Stimulated activated CD4-positive, alpha-beta T cell treated with anti-CD3 and anti-CD28 coated beads, Interleukin-2, amount 100 ng/mL, for 48 hours (primary cell): ENCODE data around the gene PAXX.
"Not testable (repeated sequence)": the region's sequence is repeated elsewhere in the genome, so short reads cannot be mapped to it uniquely, and the experiment has no call there.

Source experiments
- DNase-seq, 2 donors: peaks; one replicate each; pipeline ENCODE4 v3.0.0-alpha.2; 2020

Gene PAXX

GRCh38 chr9:137019891-137020683 lies 27.9 kb downstream of the PAXX start:
- no peak for DNase-seq

- no peak for DNase-seq
Observed at GRCh38 chr9:137020771-137021567, 28.7 kb downstream of the PAXX start.

- no peak for DNase-seq
Observed at GRCh38 chr9:137021568-137021978, 29.4 kb downstream of the PAXX start.

DNA sequence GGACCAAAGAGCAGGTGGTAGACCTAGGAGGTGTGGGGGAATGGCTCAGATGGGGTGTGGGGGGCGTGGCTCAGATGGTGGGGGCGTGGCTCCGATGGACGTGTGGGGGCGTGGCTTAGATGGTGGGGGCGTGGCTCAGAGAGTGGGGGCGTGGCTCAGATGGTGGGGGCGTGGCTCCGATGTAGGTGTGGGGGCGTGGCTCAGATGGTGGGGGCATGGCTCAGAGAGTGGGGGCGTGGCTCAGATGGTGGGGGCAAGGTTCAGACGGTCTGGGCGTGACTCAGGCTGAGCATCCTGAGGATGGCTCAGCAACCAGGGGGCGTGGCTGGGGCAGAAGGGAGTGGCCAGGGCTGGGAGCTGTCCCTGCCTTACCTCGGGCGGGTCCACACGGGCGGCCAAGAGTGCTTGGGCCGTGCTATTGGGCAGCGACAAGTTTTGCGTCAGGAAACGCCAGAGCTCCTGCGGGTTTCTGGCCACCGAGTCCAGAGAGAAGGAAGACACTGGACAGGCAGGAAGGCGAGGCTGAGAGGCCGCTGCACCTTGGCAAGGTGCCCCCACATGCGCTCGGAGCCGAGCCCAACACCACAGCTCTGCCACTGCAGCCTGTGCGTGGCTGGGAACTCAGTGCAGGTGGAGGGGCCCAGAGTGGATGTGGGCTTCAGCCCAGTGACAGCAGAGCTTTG lies 29.9 kb downstream of the PAXX start:
- DNase-seq = peak; percentile 66 to 72

- DNase-seq = no peak
Observed at GRCh38 chr9:137022662-137023008, 30.4 kb downstream of the PAXX start.

DNA sequence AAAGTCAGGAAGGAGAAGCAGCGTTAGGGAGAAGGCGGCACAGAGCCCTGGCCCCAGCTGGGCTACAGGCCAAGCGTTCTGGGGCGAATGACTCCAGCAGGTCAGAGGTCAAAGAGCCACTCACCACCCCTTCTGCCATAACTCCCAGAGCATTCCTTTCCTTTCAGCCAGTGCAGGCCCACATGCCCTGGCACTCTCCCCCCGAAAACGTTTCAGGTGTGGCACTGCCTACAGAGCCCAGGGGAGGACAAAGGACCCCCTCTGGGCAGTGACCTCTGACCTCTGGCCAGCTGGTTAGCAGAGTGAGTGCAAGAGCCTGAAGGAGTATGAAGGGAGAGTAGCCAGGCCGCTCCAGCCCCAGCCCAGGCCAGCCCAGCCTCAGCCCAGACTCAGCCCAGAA lies 30.9 kb downstream of the PAXX start:
- no peak for DNase-seq

DNA sequence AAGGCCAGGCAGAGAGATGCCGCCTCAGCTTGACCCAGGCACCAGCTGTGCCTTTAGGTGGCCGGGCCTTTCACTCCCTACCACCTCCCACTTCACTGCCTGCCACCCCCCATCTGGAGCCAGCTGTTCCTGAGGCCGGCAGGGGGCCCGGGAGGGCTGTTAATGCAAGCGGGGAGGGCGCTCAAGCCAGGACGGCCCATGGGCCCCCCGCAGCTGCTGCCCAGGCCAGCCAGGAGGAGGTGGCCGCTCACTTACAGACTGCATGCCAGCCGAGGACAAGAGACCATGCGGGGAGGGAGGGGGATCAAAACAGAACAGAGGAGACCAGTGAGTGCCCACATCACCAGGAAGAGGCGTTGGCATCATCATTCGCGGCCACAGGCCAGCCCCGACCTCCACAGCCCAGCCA lies 31.4 kb downstream of the PAXX start:
- no peak for DNase-seq

DNA sequence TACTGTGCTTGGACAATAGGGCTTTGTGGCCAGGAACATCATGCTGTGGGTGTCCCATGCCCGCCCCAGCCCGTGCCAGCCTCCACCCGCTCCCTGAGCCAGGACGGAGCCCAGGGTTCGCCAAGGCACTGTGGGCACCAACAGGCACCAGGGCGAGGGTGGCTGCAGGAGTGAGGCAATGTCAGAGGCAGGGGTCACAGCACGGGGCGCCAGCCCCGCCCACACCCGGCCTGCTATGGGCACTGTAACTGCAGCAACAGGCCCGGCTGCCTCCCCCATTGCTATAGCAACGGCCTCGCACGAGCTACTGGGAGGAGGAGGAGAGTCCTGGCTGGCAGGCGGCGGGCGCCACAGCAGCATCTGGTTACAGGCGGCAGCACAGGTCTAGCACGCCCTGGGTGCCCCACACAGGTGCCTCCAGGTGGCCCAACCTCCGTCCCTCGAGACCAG lies 33.3 kb downstream of the PAXX start:
- no peak for DNase-seq

DNA sequence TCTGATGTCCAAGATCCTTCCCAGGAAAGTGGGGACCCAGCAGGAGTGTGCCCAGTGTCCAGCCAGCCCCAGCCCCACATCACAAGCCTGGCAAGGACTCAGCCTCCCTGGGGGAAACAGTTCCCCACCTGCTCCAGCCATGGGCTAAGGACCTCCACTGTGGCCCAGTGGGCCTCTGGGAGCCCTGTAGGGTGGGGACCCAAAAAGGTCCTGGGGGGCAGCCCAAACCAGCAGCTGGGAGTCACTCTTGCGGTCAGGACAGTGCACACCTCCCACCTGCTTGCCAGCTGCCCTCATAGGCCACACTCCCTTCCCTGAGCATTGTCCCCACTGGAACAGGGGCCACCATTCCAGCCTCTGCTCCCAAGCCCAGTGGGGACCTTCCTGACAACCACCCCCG lies 34.2 kb downstream of the PAXX start:
- DNase-seq = no peak

DNA sequence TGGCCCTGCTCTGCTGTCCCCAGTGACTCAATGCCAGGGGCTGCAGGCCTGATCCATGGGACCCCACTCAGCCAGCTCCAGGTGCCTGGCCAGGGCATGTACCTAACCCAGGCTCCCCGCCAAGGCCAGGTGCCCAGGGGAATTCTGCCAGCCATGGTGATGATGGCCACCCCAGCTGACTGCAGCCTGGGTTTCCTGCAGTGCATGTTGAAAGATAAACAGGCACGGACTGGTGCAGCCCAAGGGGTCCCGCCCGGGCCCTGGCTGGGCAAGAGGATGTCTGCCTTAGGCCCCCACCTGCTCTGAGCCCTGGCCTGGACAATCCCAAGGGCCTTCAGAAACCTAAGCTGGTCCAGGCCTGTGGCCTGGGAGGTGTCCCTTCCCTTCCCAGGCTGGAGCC lies 34.6 kb downstream of the PAXX start:
- no peak for DNase-seq

- no peak for DNase-seq
Observed at GRCh38 chr9:137027369-137028262, 35.4 kb downstream of the PAXX start, which contains the start of gene ABCA2. TSS of gene ABCA2 (minus strand) at chr9:137028237. CDS start at chr9:137028140, 97 bp downstream.

GRCh38 chr9:137028263-137029057 lies 36.2 kb downstream of the PAXX start:
- DNase-seq = peak; percentile 57 to 69

DNA sequence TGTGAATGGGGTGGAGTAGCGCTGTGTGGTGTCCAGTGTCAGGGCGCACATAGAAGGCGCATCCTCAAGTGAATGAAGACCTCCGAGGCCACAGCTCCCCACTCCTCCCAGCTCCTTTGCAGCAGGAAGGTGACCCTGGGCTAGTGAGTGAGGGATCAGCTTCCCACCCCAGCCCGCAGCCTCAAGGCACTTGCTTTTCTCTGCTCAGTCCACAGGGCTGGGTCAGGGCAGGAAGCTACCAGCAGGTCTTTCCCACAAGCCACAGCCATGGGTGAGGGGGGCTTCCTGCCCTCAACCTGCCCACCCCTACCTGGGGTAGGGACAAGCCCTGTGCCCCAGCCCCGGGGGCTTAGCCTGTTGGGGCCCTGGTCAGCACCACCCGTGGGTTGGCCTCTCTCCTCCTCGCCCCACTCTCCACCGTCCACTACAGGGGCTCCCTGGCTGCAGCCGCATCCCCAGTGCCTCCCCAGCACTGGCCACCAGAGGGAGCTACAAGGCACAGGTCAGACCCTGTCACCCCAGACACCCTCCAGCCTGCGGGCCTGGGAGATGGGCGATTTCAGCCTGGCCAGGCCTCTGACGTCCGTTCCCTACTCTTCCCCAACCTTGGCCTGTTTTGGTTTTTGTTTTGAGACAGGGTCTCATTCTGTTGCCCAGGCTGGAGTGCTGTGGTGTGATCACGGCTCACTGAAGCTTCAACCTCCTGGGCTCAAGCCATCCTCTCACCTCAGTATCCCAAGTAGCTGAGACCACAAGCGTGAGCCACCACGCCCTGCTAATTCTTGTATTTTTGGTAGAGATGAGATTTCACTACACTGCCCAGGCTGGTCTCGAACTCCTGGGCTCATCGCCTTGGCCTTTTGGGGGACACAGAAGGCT lies 37.1 kb downstream of the PAXX start:
- DNase-seq = peak; percentile 80 to 84

- DNase-seq = no peak
Observed at GRCh38 chr9:137030006-137030405, 37.8 kb downstream of the PAXX start.

- DNase-seq = peak in 1 of 2 donors; percentile 32
Observed at GRCh38 chr9:137030538-137031527, 38.6 kb downstream of the PAXX start.

GRCh38 chr9:137031904-137032640 lies 39.9 kb downstream of the PAXX start, which contains the start of gene FUT7:
TSS of gene FUT7 (minus strand) at chr9:137032088. CDS start at chr9:137031991, 97 bp downstream.
- DNase-seq = no peak

DNA sequence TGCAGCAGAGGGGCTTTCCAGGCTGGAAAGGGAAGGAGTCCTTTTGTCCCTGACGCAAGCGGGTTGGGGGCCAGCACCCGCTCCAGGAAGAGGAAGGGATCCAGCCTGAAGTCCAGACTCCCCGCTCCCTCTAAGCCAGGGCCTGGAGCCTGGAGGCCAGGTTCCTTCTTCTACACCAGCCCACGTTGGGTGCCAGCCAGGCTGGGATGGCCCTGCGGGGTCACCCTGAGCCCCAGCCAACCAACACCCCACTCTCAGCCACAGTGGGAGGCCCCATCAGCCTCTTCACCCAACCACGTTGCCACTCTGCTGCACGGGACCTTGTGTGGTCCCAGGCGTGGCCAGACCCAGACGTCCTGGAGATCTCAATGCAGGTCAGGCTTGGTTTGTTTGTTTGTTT lies 40.6 kb downstream of the PAXX start:
- no peak for DNase-seq

DNA sequence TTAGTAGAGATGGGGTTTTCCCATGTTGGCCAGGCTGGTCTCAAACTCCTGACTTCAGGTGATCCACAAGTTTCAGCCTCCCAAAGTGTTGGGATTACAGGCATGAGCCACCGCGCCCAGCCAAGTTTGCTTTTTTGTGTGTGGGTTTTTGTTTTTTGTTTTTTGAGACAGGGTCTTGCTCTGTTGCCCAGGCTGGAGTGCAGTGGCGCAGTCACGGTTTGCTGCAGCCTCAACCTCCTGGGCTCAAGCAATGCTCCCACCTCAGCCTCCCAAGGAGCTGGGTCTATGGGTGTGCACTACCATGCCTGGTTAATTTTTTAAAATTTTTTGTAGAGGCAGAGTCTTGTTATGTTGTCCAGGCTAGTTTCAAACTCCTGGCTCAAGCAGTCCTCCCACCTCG lies 41.3 kb downstream of the PAXX start:
- DNase-seq = not testable (repeated sequence)
